HG03439 (cell line): Measurements from ENCODE around the gene TCHHL1.

Experiments used
- ATAC-seq: cut with Tn5 transposase; IDR thresholded peaks from one replicate; pipeline ENCODE4 v1.9.1; 2021; ENCODE audit warnings: mild to moderate bottlenecking, moderate library complexity; ENCODE audit not compliant: unreplicated experiment

Gene TCHHL1

GRCh38 chr1:152089014-152089674 is at the start of gene TCHHL1:
TSS of gene TCHHL1 (minus strand) at chr1:152089064. CDS start at chr1:152088143, 921 bp downstream.
- ATAC-seq, result no peak

GRCh38 chr1:152137215-152137614 is 48.4 kb upstream of the TCHHL1 start:
- no peak for ATAC-seq

DNA sequence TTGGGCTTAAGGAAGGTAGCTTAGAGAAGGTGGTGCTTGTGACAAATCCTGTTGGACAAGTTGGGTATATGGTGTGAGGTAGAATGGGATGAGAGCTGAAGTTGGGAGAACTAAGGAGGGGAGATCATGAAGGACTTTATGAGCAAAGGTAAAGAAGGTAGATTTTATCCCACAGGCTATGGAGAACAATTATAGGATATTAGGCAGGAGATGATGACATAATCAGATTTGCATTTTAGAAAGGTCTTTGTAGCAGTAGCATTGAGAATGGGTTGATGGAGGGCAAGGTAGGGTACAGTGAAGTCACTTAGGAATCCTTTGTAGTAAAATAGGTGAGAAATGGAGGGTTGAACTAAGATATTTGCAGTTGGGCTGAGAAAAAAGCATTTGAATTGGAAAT is 41.3 kb upstream of the TCHHL1 start:
- no peak for ATAC-seq

- ATAC-seq, result no peak
These were observed 38.8 kb upstream of the TCHHL1 start for GRCh38 chr1:152127673-152128072.

- ATAC-seq, result no peak
These were observed 37.1 kb upstream of the TCHHL1 start for GRCh38 chr1:152125834-152126443.

GRCh38 chr1:152118915-152119314 is 30.1 kb upstream of the TCHHL1 start:
- ATAC-seq, result no peak

GRCh38 chr1:152115344-152115743 is 26.5 kb upstream of the TCHHL1 start, which contains the start of gene TCHH:
TSS of gene TCHH (minus strand) at chr1:152115444. CDS start at chr1:152114080, 1,364 bp downstream.
- ATAC-seq, result no peak

GRCh38 chr1:152112885-152113432 is 24.1 kb upstream of the TCHHL1 start:
- no peak for ATAC-seq

- ATAC-seq, result no peak
These were observed 23.4 kb upstream of the TCHHL1 start for GRCh38 chr1:152112101-152112884.

- no peak for ATAC-seq
These were observed 22.7 kb upstream of the TCHHL1 start for GRCh38 chr1:152111515-152111968.

GRCh38 chr1:152110860-152111514 is 22.1 kb upstream of the TCHHL1 start:
- ATAC-seq, result no peak

- ATAC-seq, result no peak
These were observed 21.5 kb upstream of the TCHHL1 start for GRCh38 chr1:152110365-152110859.

DNA sequence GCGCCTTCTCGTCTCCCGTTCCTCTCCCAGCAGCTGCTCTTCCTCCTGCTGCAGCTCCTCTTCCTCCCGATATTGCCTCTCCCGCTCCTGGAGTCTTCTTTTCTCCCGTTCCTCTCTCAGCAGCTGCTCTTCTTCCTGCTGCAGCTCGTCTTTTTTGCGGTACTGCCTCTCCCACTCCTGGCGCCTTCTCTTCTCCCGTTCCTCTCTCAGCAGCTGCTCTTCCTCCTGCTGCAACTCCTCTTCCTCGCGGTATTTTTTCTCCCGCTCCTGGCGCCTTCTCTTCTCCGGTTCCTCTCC is 21.1 kb upstream of the TCHHL1 start:
- no peak for ATAC-seq

DNA sequence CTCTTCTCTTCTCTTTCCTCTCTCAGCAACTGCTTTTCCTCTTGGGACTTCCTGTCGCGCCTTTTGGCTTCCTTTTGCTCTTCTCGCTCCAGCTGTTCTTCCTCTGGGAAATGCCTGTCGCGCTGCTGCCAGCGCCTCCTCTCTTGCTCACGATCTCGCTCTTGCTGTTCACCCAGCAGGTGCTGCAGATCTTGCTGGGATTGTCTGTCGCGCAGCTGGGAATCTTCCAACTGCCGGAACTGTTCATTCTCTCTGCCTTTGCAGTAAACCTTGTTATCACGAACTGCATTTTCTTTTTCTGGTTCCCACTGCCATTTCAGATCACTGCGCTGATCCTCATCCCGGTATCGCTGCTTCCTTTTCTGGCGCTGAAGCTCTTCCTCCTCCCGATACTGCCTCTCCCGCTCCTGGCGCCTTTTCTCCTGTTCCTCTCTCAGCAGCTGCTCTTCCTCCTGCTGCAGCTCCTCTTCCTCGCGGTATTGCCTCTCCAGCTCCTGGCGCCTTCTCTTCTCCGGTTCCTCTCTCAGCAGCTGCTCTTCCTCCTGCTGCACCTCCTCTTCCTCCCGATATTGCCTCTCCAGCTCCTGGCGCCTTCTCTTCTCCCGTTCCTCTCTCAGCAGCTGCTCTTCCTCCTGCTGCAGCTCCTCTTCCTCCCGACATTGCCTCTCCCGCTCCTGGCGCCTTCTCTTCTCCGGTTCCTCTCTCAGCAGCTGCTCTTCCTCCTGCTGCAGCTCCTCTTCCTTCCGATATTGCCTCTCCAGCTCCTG is 20.6 kb upstream of the TCHHL1 start:
- ATAC-seq, result no peak

GRCh38 chr1:152108882-152109222 is 20.0 kb upstream of the TCHHL1 start:
- no peak for ATAC-seq

DNA sequence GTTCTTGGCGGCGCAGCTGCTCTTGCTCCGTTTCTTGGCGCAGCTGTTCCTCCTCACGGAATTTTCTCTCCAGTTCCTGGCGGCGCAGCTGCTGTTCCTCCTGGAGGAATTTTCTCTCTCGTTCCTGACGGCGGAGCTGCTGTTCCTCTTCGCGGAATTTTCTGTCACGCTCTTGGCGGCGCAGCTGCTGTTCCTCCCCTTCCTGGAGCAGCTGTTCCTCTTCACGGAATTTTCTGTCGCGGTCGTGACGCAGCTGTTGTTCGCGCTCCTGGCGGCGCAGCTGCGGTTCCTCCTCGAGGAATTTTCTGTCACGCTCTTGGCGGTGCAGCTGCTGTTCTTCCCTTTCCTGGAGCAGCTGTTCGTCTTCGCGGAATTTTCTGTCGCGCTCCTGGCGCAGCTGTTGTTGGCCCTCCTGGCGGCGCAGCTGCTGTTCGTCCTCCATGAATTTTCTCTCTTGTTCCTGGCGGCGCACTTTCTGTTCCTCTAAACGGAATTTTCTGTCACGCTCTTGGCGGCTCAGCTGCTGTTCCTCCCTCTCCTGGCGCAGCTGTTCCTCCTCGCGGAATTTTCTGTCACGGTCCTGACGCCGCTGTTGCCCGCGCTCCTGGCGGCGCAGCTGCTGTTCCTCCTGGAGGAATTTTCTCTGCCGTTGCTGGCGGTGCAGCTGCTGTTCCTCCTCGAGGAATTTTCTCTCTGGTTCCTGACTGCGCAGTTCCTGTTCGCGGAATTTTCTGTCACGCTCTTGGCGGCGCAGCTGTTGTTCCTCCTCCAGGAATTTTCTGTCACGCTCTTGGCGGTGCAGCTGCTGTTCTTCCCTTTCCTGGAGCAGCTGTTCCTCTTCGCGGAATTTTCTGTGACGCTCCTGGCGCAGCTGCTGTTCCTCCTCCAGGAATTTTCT is 19.4 kb upstream of the TCHHL1 start:
- no peak for ATAC-seq

DNA sequence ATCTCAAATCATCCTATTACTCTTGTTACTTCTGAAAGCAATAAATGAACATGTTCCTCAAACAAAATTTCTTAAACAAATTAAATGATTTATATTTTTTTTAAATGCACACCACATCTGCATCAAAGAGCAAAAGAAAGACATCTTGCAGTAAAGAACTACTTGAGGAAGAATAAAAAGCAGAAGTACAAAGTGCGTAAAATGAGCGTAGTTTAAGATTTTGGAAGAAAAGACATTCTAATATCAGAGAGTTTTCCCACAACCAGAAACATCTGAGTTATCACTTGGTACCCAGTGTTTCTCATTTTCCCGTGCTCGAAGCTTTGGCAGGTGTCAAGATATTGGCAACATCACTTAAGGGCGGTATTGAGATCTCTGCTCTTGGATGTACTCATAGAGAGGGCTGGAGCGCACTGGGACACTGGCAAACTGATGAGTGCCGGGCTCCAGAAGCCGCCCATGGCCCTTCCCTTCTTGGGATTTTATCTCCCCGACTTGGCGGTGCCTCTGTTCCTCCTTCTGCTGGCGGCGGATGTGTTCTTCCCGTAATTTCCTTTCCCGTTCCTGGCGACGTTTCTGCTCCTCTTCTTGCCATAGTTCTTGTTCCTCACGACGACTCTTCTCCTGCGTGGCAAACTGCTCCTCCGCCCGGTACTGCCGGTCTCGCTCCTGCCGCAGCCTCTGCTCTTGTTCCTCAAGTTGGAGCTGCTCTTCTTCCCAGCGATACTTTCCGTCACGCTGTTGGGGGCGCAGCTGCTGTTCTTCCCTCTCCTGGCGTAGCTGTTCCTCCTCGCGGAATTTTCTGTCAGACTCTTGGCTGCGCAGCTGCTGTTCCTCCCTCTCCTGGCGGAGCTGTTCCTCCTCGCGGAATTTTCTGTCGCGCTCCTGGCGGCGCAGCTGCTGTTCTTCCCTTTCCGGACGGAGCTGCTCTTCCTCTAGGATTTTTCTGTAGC is 18.4 kb upstream of the TCHHL1 start:
- no peak for ATAC-seq

DNA sequence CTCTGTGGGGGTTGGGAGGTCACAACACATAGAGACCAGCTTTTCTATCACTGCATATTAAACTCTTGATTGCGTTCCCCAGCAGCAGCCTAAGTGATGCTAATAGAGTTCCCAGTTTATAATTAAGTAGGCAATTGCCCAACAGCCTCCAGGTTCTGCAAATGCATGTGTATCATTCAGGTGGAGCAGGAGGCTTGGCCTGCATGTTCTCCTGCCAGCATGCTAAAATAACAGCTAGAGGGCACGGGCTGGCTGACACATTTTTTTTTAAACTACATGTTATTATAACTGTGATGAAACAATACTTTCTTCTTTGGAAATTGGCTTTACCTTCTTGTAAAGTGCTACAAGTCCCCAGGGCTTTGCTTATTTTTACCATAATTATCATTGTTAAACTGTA is 16.0 kb upstream of the TCHHL1 start:
- ATAC-seq, result no peak
